Thyroid gland (tissue), 4 donors: ENCODE results near the gene SCYL3. TPM values are rescaled to one million over a fixed set of nuclear protein-coding genes. Genes with fewer than 3 reads are reported as not detected.
"Not testable (repeated sequence)": the region's sequence is repeated elsewhere in the genome, so short reads cannot be mapped to it uniquely, and the experiment has no call there.

ENCODE experiments used
- DNase-seq, 2 donors: peaks; one replicate each; pipeline ENCODE4 v3.0.0-alpha.2; 2019
- H3K27ac ChIP-seq, 3 donors: fragments of 200-600 bp; sonication (generic); 1 replicate in 2 of 3; 2 replicates in 1 of 3; pipeline ENCODE4 v1.5.1; 2016 to 2019; ENCODE audit warnings: mild to moderate bottlenecking in 1 of 3, moderate library complexity in 1 of 3
- H3K27me3 ChIP-seq: fragments of 200-600 bp; sonication (generic); one replicate; pipeline ENCODE4 v1.5.1; 2019
- H3K36me3 ChIP-seq, 2 donors: fragments of 200-600 bp; sonication (generic); one replicate each; pipeline ENCODE4 v1.5.1; 2016 to 2019
- H3K4me1 ChIP-seq, 2 donors: fragments of 200-600 bp; sonication (generic); one replicate each; pipeline ENCODE4 v1.5.1; 2017 to 2019
- H3K4me3 ChIP-seq, 3 donors: fragments of 200-600 bp; sonication (generic); replicated peaks in 1 of 3; 1 replicate in 2 of 3; 2 replicates in 1 of 3; pipeline ENCODE4 v1.5.1; 2016; ENCODE audit warnings: mild to moderate bottlenecking in 1 of 3
- H3K9me3 ChIP-seq: fragments of 200-600 bp; sonication (generic); one replicate; pipeline ENCODE4 v1.5.1; 2017
- POLR2A ChIP-seq, 2 donors: fragments of 450-650 bp; IDR thresholded peaks; one replicate each; pipeline ENCODE4 v1.6.1; 2017; ENCODE audit warnings: antibody characterized with exemption in 2 of 2, mild to moderate bottlenecking in 2 of 2, moderate library complexity in 1 of 2
- WGBS, 2 donors: methylation state at CpG; one replicate each; pipeline ENCODE4 v1.1.5; 2017; 5-methylcytosine and 5-hydroxymethylcytosine counted together
- intact Hi-C: fragments of 100-400 bp; cut with DNase I; formaldehyde crosslinking; loops from one replicate; pipeline ENCODE4 v1.15.1; 2023
- total RNA-seq, 4 donors: library from RNA; depleted of rRNA; stranded (reverse); fragments of >200 nt; gene quantifications; one replicate each; pipeline ENCODE4 v1.2.3, GENCODE V29; 2016
- TF ChIP-seq, protein P1 (sequence below), 6 experiments: fragments of 200-600 bp in 3 of 6; fragments of 450-650 bp in 3 of 6; sonication (generic) in 3 of 6; IDR thresholded peaks; one replicate each; pipeline ENCODE4 v1.5.1; 2016 to 2019; ENCODE audit warnings: antibody characterized with exemption in 6 of 6, mild to moderate bottlenecking in 2 of 6, inconsistent platforms in 1 of 6, moderate library complexity in 1 of 6

SCYL3 gene
- total RNA-seq, 4 donors from 2014 or later: 12.9 to 18.3 (median 16.3) TPM

DNA sequence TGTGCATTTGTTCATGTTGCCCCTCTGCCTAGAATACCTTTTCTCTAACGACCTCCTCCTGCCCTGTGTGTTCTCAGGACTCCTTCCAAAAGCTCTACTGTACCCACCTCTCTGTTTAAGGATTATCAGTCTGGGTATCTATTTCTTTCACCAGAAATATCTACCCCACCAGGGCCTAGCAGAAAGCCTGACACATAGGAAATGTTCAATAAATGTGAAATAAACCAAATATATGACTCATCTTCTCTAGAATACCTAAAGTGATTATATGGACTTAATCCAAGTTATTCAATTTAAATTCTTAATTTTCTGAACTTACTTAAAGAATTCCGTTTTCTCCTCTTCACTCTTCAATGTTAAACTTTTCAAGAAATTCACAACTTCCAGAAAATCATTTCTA, 27.1 kb downstream of the SCYL3 start:
- intact Hi-C loops: no loop called here
- Histone ChIP-seq H3K4me3 (no peak overlapping the region), H3K36me3 (peaks cover 24 to 63% of the 10 kb centered on the region in 2 donors), H3K27me3 (no peaks in the 10 kb centered on the region), H3K27ac (no peak overlapping the region), H3K9me3 (no peaks in the 10 kb centered on the region), H3K4me1 (peaks cover 8 to 15% of the 10 kb centered on the region in 2 donors)
- TF ChIP-seq, protein P1, sequence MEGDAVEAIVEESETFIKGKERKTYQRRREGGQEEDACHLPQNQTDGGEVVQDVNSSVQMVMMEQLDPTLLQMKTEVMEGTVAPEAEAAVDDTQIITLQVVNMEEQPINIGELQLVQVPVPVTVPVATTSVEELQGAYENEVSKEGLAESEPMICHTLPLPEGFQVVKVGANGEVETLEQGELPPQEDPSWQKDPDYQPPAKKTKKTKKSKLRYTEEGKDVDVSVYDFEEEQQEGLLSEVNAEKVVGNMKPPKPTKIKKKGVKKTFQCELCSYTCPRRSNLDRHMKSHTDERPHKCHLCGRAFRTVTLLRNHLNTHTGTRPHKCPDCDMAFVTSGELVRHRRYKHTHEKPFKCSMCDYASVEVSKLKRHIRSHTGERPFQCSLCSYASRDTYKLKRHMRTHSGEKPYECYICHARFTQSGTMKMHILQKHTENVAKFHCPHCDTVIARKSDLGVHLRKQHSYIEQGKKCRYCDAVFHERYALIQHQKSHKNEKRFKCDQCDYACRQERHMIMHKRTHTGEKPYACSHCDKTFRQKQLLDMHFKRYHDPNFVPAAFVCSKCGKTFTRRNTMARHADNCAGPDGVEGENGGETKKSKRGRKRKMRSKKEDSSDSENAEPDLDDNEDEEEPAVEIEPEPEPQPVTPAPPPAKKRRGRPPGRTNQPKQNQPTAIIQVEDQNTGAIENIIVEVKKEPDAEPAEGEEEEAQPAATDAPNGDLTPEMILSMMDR (IDR thresholded peaks at IDR 0.05): no peak
- no peak for TF ChIP-seq POLR2A (IDR thresholded peaks at IDR 0.05)
- no peak for DNase-seq
- WGBS, 2 donors: 92 to 95% methylated on average over 2 of the region's 2 CpGs

DNA sequence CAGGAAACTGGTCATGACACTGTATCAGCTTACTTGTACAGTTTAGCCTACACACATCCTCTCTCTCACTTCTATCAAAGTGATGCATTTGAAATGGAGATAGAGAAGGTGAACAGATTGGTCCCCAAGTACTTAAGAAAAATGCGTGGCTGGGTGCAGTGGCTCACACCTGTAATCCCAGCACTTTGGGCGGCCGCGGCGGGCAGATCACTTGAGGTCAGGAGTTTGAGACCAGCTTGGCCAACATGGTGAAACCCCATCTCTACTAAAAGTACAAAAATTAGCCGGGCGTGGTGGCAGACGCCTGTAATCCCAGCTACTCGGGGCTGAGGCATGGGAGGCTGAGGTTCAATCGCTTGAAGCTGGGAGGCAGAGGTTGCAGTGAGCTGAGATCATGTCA, 29.2 kb downstream of the SCYL3 start:
- H3K36me3 ChIP-seq: peaks cover 31 to 68% of the 10 kb centered on the region in 2 donors
- H3K27me3 ChIP-seq, DNase-seq, H3K9me3 ChIP-seq, H3K4me1 ChIP-seq, H3K27ac ChIP-seq, intact Hi-C loops, H3K4me3 ChIP-seq: not testable (repeated sequence)
- 96 to 97% methylated on average over 10 of the region's 10 CpGs for WGBS, 2 donors

DNA sequence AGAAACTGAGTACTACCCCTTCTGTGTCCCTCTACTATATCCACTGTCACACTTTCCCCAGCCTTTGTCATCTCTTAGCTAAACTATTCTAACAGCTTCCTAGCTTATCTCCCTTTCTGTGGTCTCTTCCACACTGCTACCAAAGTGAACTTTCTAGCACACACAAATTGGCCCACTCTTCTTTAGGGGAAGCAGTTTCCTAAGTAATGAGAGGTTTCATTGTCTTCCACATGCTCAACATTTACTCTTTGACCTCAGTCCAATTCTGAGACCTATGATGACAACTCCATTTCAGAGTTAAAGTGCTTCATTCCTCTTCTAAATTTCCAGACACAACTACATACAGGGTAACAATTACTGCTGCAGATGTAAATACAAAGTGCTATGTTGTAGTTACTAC, 32.9 kb downstream of the SCYL3 start:
- Histone ChIP-seq H3K36me3 (peaks cover 32 to 44% of the 10 kb centered on the region in 2 donors), H3K4me1 (no peaks in the 10 kb centered on the region), H3K27me3 (no peaks in the 10 kb centered on the region), H3K9me3 (no peaks in the 10 kb centered on the region), H3K4me3 (no peak overlapping the region), H3K27ac (no peak overlapping the region)
- no peak for DNase-seq
- TF ChIP-seq, protein P1 (IDR thresholded peaks at IDR 0.05): no peak
- TF ChIP-seq POLR2A (IDR thresholded peaks at IDR 0.05): no peak
- intact Hi-C loops: no loop called here

DNA sequence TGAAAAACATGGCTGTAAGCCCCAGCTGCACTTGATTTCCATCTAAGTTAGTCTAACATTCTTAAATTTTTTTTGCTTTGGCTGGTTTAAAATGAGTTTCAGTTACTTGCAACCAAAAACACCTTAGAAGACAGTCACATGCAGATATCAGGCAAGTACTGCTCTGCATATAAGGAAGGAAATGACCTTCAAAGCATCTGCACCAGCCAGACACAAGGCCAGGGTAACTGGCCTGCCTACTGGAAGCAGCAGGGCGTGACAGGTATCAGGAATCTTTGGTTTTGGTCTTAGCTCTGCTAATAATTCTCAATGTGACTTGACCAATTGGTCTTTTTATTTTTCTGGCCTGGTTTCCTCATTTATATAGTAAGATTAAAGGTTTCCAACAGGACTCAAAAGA, 33.5 kb downstream of the SCYL3 start:
- H3K9me3 ChIP-seq: no peaks in the 10 kb centered on the region
- no peaks in the 10 kb centered on the region for H3K4me1 ChIP-seq
- H3K27me3 ChIP-seq: no peaks in the 10 kb centered on the region
- peaks cover 31 to 39% of the 10 kb centered on the region in 2 donors for H3K36me3 ChIP-seq
- TF ChIP-seq, protein P1 (IDR thresholded peaks at IDR 0.05): no peak
- TF ChIP-seq POLR2A (IDR thresholded peaks at IDR 0.05): no peak
- H3K27ac ChIP-seq: no peak overlapping the region
- DNase-seq: no peak
- intact Hi-C loops: no loop called here
- H3K4me3 ChIP-seq: no peak overlapping the region
- 96 to 100% methylated on average over 1 of the region's 1 CpG for WGBS, 2 donors

DNA sequence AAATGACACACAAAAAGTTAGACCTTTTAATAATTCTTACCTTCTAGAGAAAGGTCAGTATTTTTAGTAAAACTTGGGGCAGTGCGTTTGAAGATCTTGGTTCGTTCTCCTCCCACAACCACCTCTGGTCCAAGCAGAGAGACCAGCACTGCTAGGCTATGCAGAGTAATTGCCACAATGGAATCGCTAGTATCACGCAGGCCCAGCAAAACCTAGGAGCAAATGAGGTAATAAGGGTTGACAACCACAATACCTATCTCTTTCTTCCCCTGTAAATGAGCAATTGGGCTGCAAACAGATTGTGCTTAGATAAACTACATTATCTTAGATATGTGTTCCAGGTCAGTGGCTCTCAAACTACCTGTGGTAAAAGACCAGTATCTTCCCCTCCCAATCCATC, 34.7 kb downstream of the SCYL3 start:
- Histone ChIP-seq H3K27ac (no peak overlapping the region), H3K4me1 (no peaks in the 10 kb centered on the region), H3K9me3 (no peaks in the 10 kb centered on the region), H3K36me3 (peaks cover 38 to 40% of the 10 kb centered on the region in 2 donors), H3K27me3 (no peaks in the 10 kb centered on the region), H3K4me3 (no peak overlapping the region)
- TF ChIP-seq, protein P1 (IDR thresholded peaks at IDR 0.05): no peak
- no peak for TF ChIP-seq POLR2A (IDR thresholded peaks at IDR 0.05)
- intact Hi-C loops: no loop called here
- 95 to 98% methylated on average over 4 of the region's 4 CpGs for WGBS, 2 donors
- DNase-seq: no peak

DNA sequence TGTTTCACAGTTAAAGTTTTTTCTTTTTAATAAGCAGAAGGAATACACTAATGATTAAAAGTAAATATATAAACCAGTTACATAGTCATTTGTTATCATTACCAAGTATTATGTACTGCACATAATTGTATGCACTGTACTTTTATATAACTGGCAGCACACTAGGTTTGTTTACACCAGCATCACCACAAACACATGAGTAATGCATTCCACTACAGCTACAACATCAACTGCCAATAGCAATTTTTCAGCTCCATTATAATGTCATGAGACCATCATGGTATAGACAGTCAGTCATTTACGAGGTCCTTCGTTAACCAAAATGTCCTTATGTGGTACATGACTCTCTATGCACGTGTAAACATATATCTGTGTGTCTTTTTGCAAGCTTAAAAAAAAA, 35.2 kb downstream of the SCYL3 start:
- H3K4me1 ChIP-seq: no peaks in the 10 kb centered on the region
- H3K27me3 ChIP-seq: no peaks in the 10 kb centered on the region
- intact Hi-C loops: no loop called here
- no peak overlapping the region for H3K27ac ChIP-seq
- no peaks in the 10 kb centered on the region for H3K9me3 ChIP-seq
- H3K4me3 ChIP-seq: no peak overlapping the region
- peaks cover 39 to 42% of the 10 kb centered on the region in 2 donors for H3K36me3 ChIP-seq
- DNase-seq: no peak
- 95% methylated on average over 3 of the region's 3 CpGs for WGBS, 2 donors
- TF ChIP-seq, protein P1 (IDR thresholded peaks at IDR 0.05): no peak
- TF ChIP-seq POLR2A (IDR thresholded peaks at IDR 0.05): no peak
